SK-N-SH (cell line): ENCODE measurements around the gene ZNRF4.

ENCODE experiments used
- CTCF ChIP-seq: fragments of 200-600 bp; sonication (generic); IDR thresholded peaks from 2 replicates; pipeline ENCODE4 v1.6.1; 2017; ENCODE audit warnings: antibody characterized with exemption, mild to moderate bottlenecking, moderate library complexity
- ELF1 ChIP-seq: IDR thresholded peaks from 2 replicates; pipeline ENCODE4 v1.4.0; 2012
- EP300 ChIP-seq, 2 experiments: IDR thresholded peaks; 2 replicates each; pipeline versions ENCODE4 v1.4.0 to v1.6.1; 2012; ENCODE audit warnings: borderline replicate concordance in 1 of 2, low read depth in 1 of 2, low read length in 1 of 2
- GABPA ChIP-seq: IDR thresholded peaks from 2 replicates; pipeline ENCODE4 v1.4.0; 2012; ENCODE audit warnings: low read depth, mild to moderate bottlenecking
- JUND ChIP-seq: IDR thresholded peaks from 2 replicates; pipeline ENCODE4 v1.4.0; 2012
- NFIC ChIP-seq: IDR thresholded peaks from 2 replicates; pipeline ENCODE4 v1.4.0; 2012; ENCODE audit warnings: borderline replicate concordance
- NRF1 ChIP-seq: IDR thresholded peaks from 2 replicates; pipeline ENCODE4 v1.6.1; 2012; ENCODE audit warnings: low read depth, mild to moderate bottlenecking, low read length
- PBX3 ChIP-seq: IDR thresholded peaks from 2 replicates; pipeline ENCODE4; 2012
- POLR2AphosphoS5 ChIP-seq: IDR thresholded peaks from 2 replicates; pipeline ENCODE4 v1.6.1; 2012; ENCODE audit warnings: low read depth, low read length
- RFX5 ChIP-seq: IDR thresholded peaks from 2 replicates; pipeline ENCODE4 v1.6.1; 2012; ENCODE audit warnings: mild to moderate bottlenecking, improper control_type of control experiment, low read length
- SIN3A ChIP-seq: IDR thresholded peaks from 2 replicates; pipeline ENCODE4 v1.6.1; 2012; ENCODE audit warnings: low read depth, mild to moderate bottlenecking, low read length, moderate library complexity, borderline replicate concordance
- USF1 ChIP-seq: IDR thresholded peaks from 2 replicates; pipeline ENCODE4 v1.4.0; 2012; ENCODE audit warnings: low read depth, borderline replicate concordance
- USF2 ChIP-seq: fragments of 150-350 bp; IDR thresholded peaks from 2 replicates; pipeline ENCODE4 v1.6.1; 2017; ENCODE audit warnings: antibody characterized with exemption, low read length, low read depth, borderline replicate concordance

GRCh38 chr19:5458420-5458819 lies 3.2 kb downstream of the ZNRF4 start:
- no peak for TF ChIP-seq CTCF
- no peak for TF ChIP-seq POLR2AphosphoS5
- TF ChIP-seq NFIC: no peak
- no peak for TF ChIP-seq NRF1
- TF ChIP-seq USF2: no peak
- no peak for TF ChIP-seq JUND
- TF ChIP-seq EP300 (IDR thresholded peaks at IDR 0.05; ENCODE audit: borderline replicate concordance in 1 of 2, low read depth in 1 of 2, low read length in 1 of 2): no peak
- TF ChIP-seq SIN3A: no peak
- TF ChIP-seq RFX5: no peak
- TF ChIP-seq GABPA: no peak
- no peak for TF ChIP-seq PBX3
- TF ChIP-seq USF1: no peak
- no peak for TF ChIP-seq ELF1
